HG03095 (cell line): ENCODE results near the gene SMG9.
A peak's percentile ranks its signal among the peaks of the same experiment; 100 is the strongest.

Experiments
- ATAC-seq: cut with Tn5 transposase; IDR thresholded peaks from one replicate; pipeline ENCODE4 v1.9.1; 2021; ENCODE audit warnings: moderate library complexity; ENCODE audit not compliant: unreplicated experiment

SMG9 gene

DNA sequence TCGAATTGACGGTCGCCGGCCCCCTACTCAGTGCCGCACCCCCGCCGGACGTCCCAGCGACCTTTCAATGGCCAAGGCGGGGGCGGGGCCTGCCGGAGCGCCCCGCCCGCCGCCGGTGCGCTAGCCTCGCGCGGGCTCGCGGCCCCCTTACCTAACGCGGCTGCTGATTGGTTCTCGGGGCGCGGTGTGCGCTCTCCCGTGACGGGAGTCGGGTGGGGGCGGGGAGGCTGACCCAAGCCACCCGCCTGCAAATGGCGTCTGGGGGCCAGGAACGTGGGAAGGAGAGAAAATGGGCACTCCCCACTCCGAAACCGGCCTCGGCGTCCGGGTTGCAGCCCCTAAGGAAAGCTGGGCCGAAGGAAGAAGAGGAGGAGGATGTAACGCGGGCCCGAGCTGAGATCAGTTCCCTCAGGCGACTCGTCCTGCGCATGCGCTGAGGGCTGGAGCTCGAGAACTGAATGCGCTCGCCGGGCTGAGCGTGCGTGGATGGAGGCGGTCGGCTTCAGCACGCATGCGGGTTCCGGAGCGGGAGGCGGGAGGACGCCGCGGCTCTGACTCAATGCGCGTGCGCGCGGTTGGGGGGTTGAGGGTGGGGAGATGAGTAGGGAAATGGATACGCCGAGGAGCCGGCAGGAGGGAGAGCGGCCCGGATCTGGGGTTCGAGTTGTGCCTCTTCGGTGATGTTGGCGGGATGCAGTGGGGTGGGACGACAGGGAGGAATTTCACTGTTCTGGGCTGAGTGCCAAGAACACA lies at the start of gene SMG9:
SMG9 (minus strand) TSS at position 460 of the 753 bp plus-strand sequence. CDS start 4,221 bp downstream, outside the sequence.
- peak; percentile 42 for ATAC-seq

- no peak for ATAC-seq
These were observed 49.7 kb upstream of the SMG9 start for GRCh38 chr19:43804432-43804831.

DNA sequence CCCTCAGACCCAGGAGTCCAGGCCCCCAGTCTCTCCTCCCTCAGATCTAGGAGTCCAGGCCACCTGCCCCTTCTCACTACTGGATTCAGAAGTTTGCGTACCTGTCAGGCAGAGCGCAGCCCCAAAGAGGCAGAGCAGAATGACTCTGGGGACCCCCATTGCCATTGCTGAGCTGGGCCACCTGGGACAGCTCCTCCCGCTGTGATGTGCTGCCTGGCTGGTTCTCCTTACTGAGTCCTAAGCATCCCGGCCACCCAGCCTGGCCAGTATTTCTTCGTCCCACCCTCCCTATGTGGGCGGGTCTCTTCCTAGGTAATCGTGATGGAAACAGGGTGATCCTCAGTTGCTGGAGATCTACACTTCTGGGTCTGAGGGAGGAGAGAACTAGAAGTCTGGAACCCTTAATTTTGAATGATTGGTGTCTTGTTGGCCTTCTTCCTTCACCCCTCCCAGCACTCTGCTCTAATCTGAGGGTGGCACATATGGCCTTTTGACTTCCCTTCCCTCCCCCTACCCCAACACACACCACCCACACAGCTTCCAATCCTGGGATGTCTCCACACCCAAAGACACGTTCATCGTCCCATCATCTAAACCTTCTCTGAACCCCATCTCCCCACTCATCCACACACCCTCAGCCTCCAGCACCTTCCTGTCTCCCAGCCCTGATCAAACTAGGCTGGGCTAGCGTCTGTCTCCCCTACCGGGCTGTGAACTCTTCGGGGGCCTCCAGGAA lies 47.6 kb upstream of the SMG9 start, which contains the start of gene LYPD5:
LYPD5 (minus strand) TSS at position 232 of the 736 bp plus-strand sequence; CDS start at position 165, 67 bp downstream.
- no peak for ATAC-seq

GRCh38 chr19:43799502-43800142 lies 44.9 kb upstream of the SMG9 start:
- ATAC-seq = no peak

- no peak for ATAC-seq
These were observed 44.0 kb upstream of the SMG9 start for GRCh38 chr19:43798546-43799409.

- ATAC-seq = no peak
These were observed 43.3 kb upstream of the SMG9 start for GRCh38 chr19:43798026-43798545.

DNA sequence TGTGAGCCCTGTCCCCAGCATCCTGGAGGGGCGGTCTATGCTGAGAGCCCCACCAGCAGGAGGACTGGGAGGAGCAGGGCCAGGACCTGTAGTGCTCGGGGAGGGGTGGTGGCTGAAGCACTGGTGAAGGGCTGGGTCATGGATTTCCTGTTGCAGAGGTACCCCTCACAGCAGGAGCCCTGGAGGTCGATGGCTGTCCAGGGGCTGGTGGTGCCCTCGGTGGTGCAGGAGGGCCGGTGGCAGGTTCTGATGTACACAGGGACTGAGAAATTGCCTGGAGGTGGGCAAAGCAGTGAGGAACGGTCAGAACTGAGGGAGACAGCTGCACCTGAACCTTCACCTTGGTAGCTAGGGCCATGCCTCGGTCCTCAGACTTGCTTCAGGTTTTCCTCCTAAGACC lies 42.8 kb upstream of the SMG9 start:
- no peak for ATAC-seq

GRCh38 chr19:43797118-43797517 lies 42.4 kb upstream of the SMG9 start:
- ATAC-seq = no peak

DNA sequence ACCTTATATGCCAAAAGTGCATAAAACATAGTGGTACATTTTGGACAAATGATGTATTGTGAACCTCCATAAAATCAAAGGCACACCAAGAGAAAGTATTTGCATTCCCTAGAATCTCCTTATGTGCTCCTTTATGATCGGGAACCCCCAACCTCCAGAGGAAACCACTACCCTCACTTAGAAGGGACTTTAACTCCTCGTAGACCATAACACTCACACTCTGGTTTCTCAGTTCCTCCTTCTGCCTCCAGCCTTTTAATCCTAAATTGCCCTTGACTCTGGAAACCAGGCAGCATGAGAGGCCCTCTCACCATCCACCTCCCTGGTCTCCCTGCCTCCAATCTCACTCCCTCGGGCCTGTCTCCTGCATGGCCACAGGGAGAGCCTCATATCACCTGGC lies 35.8 kb upstream of the SMG9 start:
- no peak for ATAC-seq

DNA sequence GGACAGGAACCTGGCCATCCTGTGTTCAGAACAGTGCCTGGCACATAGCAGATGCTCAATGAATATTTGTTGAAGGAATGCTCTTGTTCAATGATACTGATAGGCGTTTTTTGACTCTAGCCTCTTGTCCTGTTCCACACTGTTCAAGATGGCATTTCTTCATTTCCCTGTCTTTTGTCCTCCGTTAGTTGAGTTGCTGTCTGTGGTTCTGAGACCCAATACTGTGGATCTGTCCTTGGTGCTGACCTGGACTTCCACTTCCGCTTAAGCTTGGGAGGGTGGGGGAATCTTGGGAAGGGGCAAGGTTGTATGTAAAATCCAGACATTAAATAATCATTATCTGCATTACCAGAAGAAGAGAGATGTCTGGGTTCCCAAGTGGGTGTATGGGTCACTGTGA lies 34.3 kb upstream of the SMG9 start:
- no peak for ATAC-seq

GRCh38 chr19:43786665-43787064 lies 31.9 kb upstream of the SMG9 start:
- no peak for ATAC-seq

- no peak for ATAC-seq
These were observed 30.4 kb upstream of the SMG9 start for GRCh38 chr19:43784981-43785808.

GRCh38 chr19:43784241-43784980 lies 29.6 kb upstream of the SMG9 start:
- ATAC-seq = no peak

DNA sequence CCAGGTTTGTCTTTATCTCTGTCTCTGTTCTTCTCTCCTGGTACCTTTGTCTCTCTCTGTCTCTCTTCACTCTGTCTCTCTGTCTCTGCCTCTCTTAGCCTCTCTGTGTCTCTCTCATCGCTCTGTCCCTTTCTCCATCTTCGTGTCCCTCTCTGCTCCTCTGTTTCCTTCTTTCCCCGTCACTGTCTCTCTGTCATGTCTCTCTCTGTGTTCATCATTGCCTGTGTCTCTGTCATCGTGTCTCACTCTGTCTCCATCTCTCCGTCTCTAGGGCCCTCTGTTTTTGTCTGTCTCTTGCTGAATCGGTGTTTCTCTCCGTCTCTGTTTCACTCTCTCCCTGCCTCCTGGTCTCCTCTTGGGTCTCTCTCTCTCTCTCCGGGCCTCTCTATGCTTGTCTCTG lies 28.9 kb upstream of the SMG9 start:
- ATAC-seq = no peak

- no peak for ATAC-seq
These were observed 28.0 kb upstream of the SMG9 start for GRCh38 chr19:43782689-43783231.

GRCh38 chr19:43782311-43782660 lies 27.5 kb upstream of the SMG9 start:
- no peak for ATAC-seq

DNA sequence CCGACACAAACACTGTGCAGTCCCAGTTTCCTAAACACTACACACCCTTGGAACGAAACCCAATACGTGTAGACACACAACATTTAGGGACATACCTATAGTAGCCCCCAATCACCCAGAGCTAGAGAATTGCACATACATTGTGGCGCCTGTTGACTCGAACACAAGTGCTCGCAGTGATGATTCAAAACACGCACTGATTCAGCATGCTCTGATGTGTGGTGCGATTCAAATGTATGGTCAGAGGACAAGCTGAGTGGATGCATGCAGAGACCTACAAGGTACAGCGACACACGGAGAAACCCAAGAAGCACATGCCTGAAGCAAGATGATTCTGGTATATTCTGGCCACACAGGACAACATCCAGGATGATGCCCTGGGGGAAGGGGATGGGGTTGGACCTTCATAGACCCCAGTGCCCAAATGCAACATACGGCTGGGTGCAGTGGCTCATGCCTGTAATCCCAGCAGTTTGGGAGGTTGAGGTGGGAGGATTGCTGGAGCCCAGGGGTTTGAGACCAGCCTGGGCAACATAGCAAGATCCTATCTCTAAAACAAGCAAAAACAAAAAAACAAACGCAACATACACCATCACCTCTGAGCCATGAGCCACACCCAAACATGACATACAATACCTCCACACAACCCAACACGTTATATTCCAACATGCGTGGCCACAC lies 27.0 kb upstream of the SMG9 start:
- ATAC-seq = no peak
